ENCODE measurements around the gene EPHA10.

Gene EPHA10

DNA sequence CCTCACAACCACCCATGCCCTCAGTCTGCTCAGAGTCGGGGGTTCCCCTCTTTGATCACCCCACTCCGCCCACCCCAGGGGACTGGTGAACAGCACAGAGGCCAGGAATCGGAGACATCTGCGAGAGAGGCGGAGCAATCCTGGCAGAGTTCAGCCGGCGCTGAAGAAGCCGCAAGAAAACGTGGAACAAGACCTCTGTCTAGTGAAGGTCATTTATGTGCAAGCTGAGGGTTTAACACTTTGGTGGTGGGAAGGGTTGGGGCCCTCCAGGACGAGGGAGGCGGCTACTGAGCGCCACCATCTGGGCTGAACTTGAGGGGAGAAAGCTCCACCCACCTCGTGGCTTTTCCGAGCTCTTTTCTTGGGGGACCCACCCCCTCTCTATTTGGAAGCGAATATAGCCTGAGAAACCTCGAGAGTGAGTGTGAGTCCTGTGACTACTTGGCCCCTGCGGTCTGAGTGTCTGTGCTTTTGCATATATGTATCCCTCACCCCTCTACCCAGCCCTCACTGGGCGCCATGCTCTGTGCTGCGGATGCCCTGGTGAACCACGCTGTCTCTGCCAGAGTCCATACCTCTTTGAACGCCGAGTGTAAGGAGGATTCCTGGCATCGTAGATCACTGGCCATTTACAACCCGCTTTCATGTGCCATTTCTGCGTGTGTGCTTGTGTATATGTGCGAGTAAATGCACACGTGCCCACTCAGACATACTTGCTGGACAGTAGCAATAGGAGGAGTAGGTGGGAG is 1.2 kb upstream of the EPHA10 start:
- Histone ChIP-seq H3K4me1 (ENCODE audit: control insufficient read depth, insufficient read depth, low read length) (no peaks in the 10 kb centered on the region), H3K4me3 (ENCODE audit: low read depth, low read length) (no peak overlapping the region; the same call in 1 of the 2 replicates), H3K27ac (ENCODE audit: extremely low read depth, low read depth, low read length) (no peak overlapping the region), H3K9me3 (ENCODE audit: control insufficient read depth, insufficient read depth, low read depth, low read length) (no peaks in the 10 kb centered on the region), H3K36me3 (ENCODE audit: control insufficient read depth in 2 of 2, insufficient read depth in 1 of 2, low read length in 2 of 2) (no peaks in the 10 kb centered on the region)
- CTCF ChIA-PET, result interaction anchor here (0.5 to 1.0 kb wide), 8 partner anchors 8 to 327 kb away, joined by 3 to 4 read pairs (median 4); no protein-coding TSS in a partner anchor
- POLR2A ChIA-PET, result interaction anchor here (1.1 to 2.1 kb wide), 3 partner anchors 42 to 202 kb away, joined by 3 to 9 read pairs (median 5); partner anchors contain the start of genes C1orf122, CDCA8 and YRDC
- TF ChIP-seq BCL11A (tag by site-specific recombination; IDR thresholded peaks at IDR 0.05; ENCODE audit: low read depth) (no peak), ZFHX2 (tag by site-specific recombination; conservative IDR thresholded peaks at IDR 0.05) (peak; percentile 71), EGR2 (tag by site-specific recombination; IDR thresholded peaks at IDR 0.05; ENCODE audit: low read depth) (0 out of 2 replicates have a peak, but pooled peaks have one; percentile 19), ZNF341 (tag by site-specific recombination; IDR thresholded peaks at IDR 0.05; ENCODE audit: low read depth) (peak; percentile 41; the same call in 1 of the 2 replicates), ZBTB20 (tag by site-specific recombination; IDR thresholded peaks at IDR 0.05) (peak; percentile 35; the same call in 1 of the 2 replicates), SP3 (tag by site-specific recombination; IDR thresholded peaks at IDR 0.05) (peak; percentile 6; the same call in 1 of the 2 replicates), KLF9 (tag by site-specific recombination; IDR thresholded peaks at IDR 0.05; ENCODE audit: low read depth) (peak; percentile 14), ZNF660 (tag by site-specific recombination; IDR thresholded peaks at IDR 0.05) (0 out of 2 replicates have a peak, but pooled peaks have one; percentile 26), ZBTB17 (tag by site-specific recombination; IDR thresholded peaks at IDR 0.05) (peak; percentile 72), SCRT2 (tag by site-specific recombination; IDR thresholded peaks at IDR 0.05) (no peak), ZNF560 (tag by site-specific recombination; IDR thresholded peaks at IDR 0.05; ENCODE audit: borderline replicate concordance) (no peak), ZNF335 (tag by site-specific recombination; conservative IDR thresholded peaks at IDR 0.05) (peak; percentile 88), ZNF529 (tag by site-specific recombination; IDR thresholded peaks at IDR 0.05; ENCODE audit: insufficient replicate concordance) (no peak), KLF16 (tag by site-specific recombination; IDR thresholded peaks at IDR 0.05) (peak; percentile 39; the same call in 1 of the 2 replicates), ZNF133 (tag by site-specific recombination; IDR thresholded peaks at IDR 0.05) (no peak)
- TF ChIP-seq, protein P1, sequence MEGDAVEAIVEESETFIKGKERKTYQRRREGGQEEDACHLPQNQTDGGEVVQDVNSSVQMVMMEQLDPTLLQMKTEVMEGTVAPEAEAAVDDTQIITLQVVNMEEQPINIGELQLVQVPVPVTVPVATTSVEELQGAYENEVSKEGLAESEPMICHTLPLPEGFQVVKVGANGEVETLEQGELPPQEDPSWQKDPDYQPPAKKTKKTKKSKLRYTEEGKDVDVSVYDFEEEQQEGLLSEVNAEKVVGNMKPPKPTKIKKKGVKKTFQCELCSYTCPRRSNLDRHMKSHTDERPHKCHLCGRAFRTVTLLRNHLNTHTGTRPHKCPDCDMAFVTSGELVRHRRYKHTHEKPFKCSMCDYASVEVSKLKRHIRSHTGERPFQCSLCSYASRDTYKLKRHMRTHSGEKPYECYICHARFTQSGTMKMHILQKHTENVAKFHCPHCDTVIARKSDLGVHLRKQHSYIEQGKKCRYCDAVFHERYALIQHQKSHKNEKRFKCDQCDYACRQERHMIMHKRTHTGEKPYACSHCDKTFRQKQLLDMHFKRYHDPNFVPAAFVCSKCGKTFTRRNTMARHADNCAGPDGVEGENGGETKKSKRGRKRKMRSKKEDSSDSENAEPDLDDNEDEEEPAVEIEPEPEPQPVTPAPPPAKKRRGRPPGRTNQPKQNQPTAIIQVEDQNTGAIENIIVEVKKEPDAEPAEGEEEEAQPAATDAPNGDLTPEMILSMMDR (tag by site-specific recombination; IDR thresholded peaks at IDR 0.05), result 0 out of 2 replicates have a peak, but pooled peaks have one; percentile 10
- TF ChIP-seq, protein P2, sequence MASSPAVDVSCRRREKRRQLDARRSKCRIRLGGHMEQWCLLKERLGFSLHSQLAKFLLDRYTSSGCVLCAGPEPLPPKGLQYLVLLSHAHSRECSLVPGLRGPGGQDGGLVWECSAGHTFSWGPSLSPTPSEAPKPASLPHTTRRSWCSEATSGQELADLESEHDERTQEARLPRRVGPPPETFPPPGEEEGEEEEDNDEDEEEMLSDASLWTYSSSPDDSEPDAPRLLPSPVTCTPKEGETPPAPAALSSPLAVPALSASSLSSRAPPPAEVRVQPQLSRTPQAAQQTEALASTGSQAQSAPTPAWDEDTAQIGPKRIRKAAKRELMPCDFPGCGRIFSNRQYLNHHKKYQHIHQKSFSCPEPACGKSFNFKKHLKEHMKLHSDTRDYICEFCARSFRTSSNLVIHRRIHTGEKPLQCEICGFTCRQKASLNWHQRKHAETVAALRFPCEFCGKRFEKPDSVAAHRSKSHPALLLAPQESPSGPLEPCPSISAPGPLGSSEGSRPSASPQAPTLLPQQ (tag by site-specific recombination; IDR thresholded peaks at IDR 0.05), result peak; percentile 52; the same call in 1 of the 2 replicates
- TF ChIP-seq, protein P3, sequence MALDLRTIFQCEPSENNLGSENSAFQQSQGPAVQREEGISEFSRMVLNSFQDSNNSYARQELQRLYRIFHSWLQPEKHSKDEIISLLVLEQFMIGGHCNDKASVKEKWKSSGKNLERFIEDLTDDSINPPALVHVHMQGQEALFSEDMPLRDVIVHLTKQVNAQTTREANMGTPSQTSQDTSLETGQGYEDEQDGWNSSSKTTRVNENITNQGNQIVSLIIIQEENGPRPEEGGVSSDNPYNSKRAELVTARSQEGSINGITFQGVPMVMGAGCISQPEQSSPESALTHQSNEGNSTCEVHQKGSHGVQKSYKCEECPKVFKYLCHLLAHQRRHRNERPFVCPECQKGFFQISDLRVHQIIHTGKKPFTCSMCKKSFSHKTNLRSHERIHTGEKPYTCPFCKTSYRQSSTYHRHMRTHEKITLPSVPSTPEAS (tag by site-specific recombination; IDR thresholded peaks at IDR 0.05), result peak; percentile 17; the same call in 1 of the 2 replicates
- TF ChIP-seq, protein P4, sequence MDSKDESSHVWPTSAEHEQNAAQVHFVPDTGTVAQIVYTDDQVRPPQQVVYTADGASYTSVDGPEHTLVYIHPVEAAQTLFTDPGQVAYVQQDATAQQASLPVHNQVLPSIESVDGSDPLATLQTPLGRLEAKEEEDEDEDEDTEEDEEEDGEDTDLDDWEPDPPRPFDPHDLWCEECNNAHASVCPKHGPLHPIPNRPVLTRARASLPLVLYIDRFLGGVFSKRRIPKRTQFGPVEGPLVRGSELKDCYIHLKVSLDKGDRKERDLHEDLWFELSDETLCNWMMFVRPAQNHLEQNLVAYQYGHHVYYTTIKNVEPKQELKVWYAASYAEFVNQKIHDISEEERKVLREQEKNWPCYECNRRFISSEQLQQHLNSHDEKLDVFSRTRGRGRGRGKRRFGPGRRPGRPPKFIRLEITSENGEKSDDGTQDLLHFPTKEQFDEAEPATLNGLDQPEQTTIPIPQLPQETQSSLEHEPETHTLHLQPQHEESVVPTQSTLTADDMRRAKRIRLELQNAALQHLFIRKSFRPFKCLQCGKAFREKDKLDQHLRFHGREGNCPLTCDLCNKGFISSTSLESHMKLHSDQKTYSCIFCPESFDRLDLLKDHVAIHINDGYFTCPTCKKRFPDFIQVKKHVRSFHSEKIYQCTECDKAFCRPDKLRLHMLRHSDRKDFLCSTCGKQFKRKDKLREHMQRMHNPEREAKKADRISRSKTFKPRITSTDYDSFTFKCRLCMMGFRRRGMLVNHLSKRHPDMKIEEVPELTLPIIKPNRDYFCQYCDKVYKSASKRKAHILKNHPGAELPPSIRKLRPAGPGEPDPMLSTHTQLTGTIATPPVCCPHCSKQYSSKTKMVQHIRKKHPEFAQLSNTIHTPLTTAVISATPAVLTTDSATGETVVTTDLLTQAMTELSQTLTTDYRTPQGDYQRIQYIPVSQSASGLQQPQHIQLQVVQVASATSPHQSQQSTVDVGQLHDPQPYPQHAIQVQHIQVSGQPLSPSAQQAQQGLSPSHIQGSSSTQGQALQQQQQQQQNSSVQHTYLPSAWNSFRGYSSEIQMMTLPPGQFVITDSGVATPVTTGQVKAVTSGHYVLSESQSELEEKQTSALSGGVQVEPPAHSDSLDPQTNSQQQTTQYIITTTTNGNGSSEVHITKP (tag by site-specific recombination; IDR thresholded peaks at IDR 0.05), result peak; percentile 99
